Measurements from ENCODE around the gene TENM4. TPM values are rescaled to one million over a fixed set of nuclear protein-coding genes. Genes with fewer than 3 reads are reported as not detected.

The TENM4 gene
- total and polyA plus RNA-seq, 4 donors: 0.02 to 0.33 (median 0.14) TPM

GRCh38 chr11:78784321-78785061 lies 656.3 kb downstream of the TENM4 start:
- DNase-seq (ENCODE audit: low spot score): no peak
- Histone ChIP-seq H3K4me1 (ENCODE audit: control insufficient read depth in 4 of 4, insufficient read depth in 4 of 4, low read length in 3 of 4) (no peaks in the 10 kb centered on the region), H3K4me3 (ENCODE audit: low read depth in 1 of 3, low read length in 3 of 3) (no peak overlapping the region), H3K27ac (ENCODE audit: low read depth in 1 of 2, low read length in 2 of 2) (no peak overlapping the region), H3K36me3 (ENCODE audit: control insufficient read depth in 4 of 4, insufficient read depth in 3 of 4, low read depth in 1 of 4, low read length in 3 of 4) (no peaks in the 10 kb centered on the region), H3K9ac (ENCODE audit: low read depth in 1 of 2, low read length in 2 of 2) (no peak overlapping the region), H3K27me3 (ENCODE audit: control insufficient read depth in 4 of 4, insufficient read depth in 4 of 4, low read length in 3 of 4) (no peaks in the 10 kb centered on the region), H3K9me3 (ENCODE audit: control insufficient read depth in 4 of 4, low read length in 3 of 4) (no peaks in the 10 kb centered on the region)
- TF ChIP-seq RAD21 (IDR thresholded peaks at IDR 0.05): no peak
- TF ChIP-seq RXRA (IDR thresholded peaks at IDR 0.05): no peak
- no peak for TF ChIP-seq ZBTB33 (IDR thresholded peaks at IDR 0.05)
- WGBS: 54% methylated on average over 9 of the region's 9 CpGs

- DNase-seq (ENCODE audit: low spot score): no peak
- Histone ChIP-seq H3K27ac (ENCODE audit: low read depth in 1 of 2, low read length in 2 of 2) (no peak overlapping the region), H3K9me3 (ENCODE audit: control insufficient read depth in 4 of 4, low read length in 3 of 4) (no peaks in the 10 kb centered on the region), H3K27me3 (ENCODE audit: control insufficient read depth in 4 of 4, insufficient read depth in 4 of 4, low read length in 3 of 4) (no peaks in the 10 kb centered on the region), H3K9ac (ENCODE audit: low read depth in 1 of 2, low read length in 2 of 2) (no peak overlapping the region), H3K4me3 (ENCODE audit: low read depth in 1 of 3, low read length in 3 of 3) (no peak overlapping the region), H3K36me3 (ENCODE audit: control insufficient read depth in 4 of 4, insufficient read depth in 3 of 4, low read depth in 1 of 4, low read length in 3 of 4) (no peaks in the 10 kb centered on the region), H3K4me1 (ENCODE audit: control insufficient read depth in 4 of 4, insufficient read depth in 4 of 4, low read length in 3 of 4) (no peaks in the 10 kb centered on the region)
- whole genome bisulfite sequencing: 38% methylated on average over 5 of the region's 5 CpGs
- TF ChIP-seq GABPA (IDR thresholded peaks at IDR 0.05 in 1 of 2, conservative IDR thresholded peaks at IDR 0.05 in 1 of 2) (no peak), FOXA2 (IDR thresholded peaks at IDR 0.05) (no peak), ATF3 (IDR thresholded peaks at IDR 0.05) (no peak), YY1 (IDR thresholded peaks at IDR 0.05) (no peak), NR2F2 (IDR thresholded peaks at IDR 0.05) (no peak), TAF1 (conservative IDR thresholded peaks at IDR 0.05) (no peak), HNF4G (IDR thresholded peaks at IDR 0.05) (no peak), MAX (IDR thresholded peaks at IDR 0.05) (no peak), EGR1 (IDR thresholded peaks at IDR 0.05; ENCODE audit: low read depth in 2 of 2) (no peak), JUND (IDR thresholded peaks at IDR 0.05) (no peak), FOXA1 (IDR thresholded peaks at IDR 0.05) (no peak), ZBTB33 (IDR thresholded peaks at IDR 0.05) (no peak), CTCF (IDR thresholded peaks at IDR 0.05; ENCODE audit: low read depth, low read length, missing input control) (no peak), RAD21 (IDR thresholded peaks at IDR 0.05) (no peak), RXRA (IDR thresholded peaks at IDR 0.05) (no peak), REST (IDR thresholded peaks at IDR 0.05) (no peak), SP1 (IDR thresholded peaks at IDR 0.05) (no peak), HNF4A (conservative IDR thresholded peaks at IDR 0.05) (no peak)
Observed at GRCh38 chr11:78783846-78784245, 657.0 kb downstream of the TENM4 start.
